Activated B cell treated with CpG ODN at 0.5 μM for 24 hours (primary cell): ENCODE results near the gene MIB2. TPM values are rescaled to one million over a fixed set of nuclear protein-coding genes. Genes with fewer than 3 reads are reported as not detected.

Experiments
- ATAC-seq: fragments of 200-7000 bp; cut with Tn5 transposase; one replicate; pipeline ENCODE4 v1.10.0; 2021; ENCODE audit warnings: low read depth, mild to moderate bottlenecking, moderate library complexity
- CTCF ChIA-PET: fragments of 350-600 bp; sonication (Branson Sonifier 250); formaldehyde crosslinking; loops from one replicate; lab custom pipeline; 2021; ENCODE audit warnings: antibody characterized with exemption; lab: Charles Lee
- POLR2A ChIA-PET: fragments of 350-600 bp; sonication (Branson Sonifier 250); formaldehyde crosslinking; loops from one replicate; lab custom pipeline; 2021; ENCODE audit warnings: antibody characterized with exemption; lab: Charles Lee
- DNase-seq: peaks from one replicate; pipeline ENCODE4 v3.0.0; 2022
- H3K27ac Mint-ChIP-seq: one replicate; pipeline ENCODE4 v1.8.0; 2020; ENCODE audit warnings: mixed read lengths
- H3K27me3 Mint-ChIP-seq: one replicate; pipeline ENCODE4 v1.8.0; 2021; ENCODE audit warnings: mixed read lengths
- H3K36me3 Mint-ChIP-seq: one replicate; pipeline ENCODE4 v1.8.0; 2021; ENCODE audit warnings: low read depth, mixed read lengths
- H3K4me1 Mint-ChIP-seq: one replicate; pipeline ENCODE4 v1.8.0; 2021; ENCODE audit warnings: mixed read lengths
- H3K4me3 Mint-ChIP-seq: one replicate; pipeline ENCODE4 v1.8.0; 2020; ENCODE audit warnings: mild to moderate bottlenecking, mixed read lengths
- H3K9me3 Mint-ChIP-seq: one replicate; pipeline ENCODE4 v1.8.0; 2020; ENCODE audit warnings: mixed read lengths
- CTCF ChIP-seq: fragments of 200-600 bp; IDR thresholded peaks from one replicate; pipeline ENCODE4 v1.8.0; 2022; ENCODE audit warnings: antibody characterized with exemption, mild to moderate bottlenecking
- intact Hi-C: fragments of 100-400 bp; cut with micrococcal nuclease; formaldehyde crosslinking; loops from one replicate; pipeline ENCODE4 v1.15.1; 2024
- total RNA-seq: library from RNA; stranded (reverse); gene quantifications from 2 replicates; pipeline ENCODE4 v1.2.3, GENCODE V29; 2022

MIB2 gene
- total RNA-seq, 1 donor from 2014 or later, result 36.4 TPM

- DNase-seq (no peak), ATAC-seq (no peak)
- ChIA-PET POLR2A (no interaction called here), CTCF (no interaction called here)
- no peaks in the 10 kb centered on the region for H3K9me3 Mint-ChIP-seq
- no peaks in the 10 kb centered on the region for H3K36me3 Mint-ChIP-seq
- H3K4me1 Mint-ChIP-seq, result peaks cover 6% of the 10 kb centered on the region
- H3K4me3 Mint-ChIP-seq, result no peak overlapping the region
- intact Hi-C loops, result no loop called here
- no peak for TF ChIP-seq CTCF
- peaks cover 4% of the 10 kb centered on the region for H3K27me3 Mint-ChIP-seq
- H3K27ac Mint-ChIP-seq, result no peak overlapping the region
These were observed 12.0 kb downstream of the MIB2 start for GRCh38 chr1:1627261-1627828.

- Mint-ChIP-seq H3K36me3 (no peaks in the 10 kb centered on the region), H3K27me3 (peaks cover 4% of the 10 kb centered on the region), H3K9me3 (no peaks in the 10 kb centered on the region), H3K4me1 (peaks cover 6% of the 10 kb centered on the region), H3K4me3 (no peak overlapping the region), H3K27ac (no peak overlapping the region)
- TF ChIP-seq CTCF, result no peak
- ChIA-PET CTCF (no interaction called here), POLR2A (interaction anchor here (0.5 to 4.1 kb wide), 2 partner anchors 12 to 159 kb away, joined by 3 to 35 read pairs; partner anchors contain the start of gene MIB2)
- intact Hi-C loops, result no loop called here
- DNase-seq (no peak), ATAC-seq (no peak)
These were observed 12.8 kb downstream of the MIB2 start for GRCh38 chr1:1627829-1628753.

GRCh38 chr1:1628754-1629429, 13.6 kb downstream of the MIB2 start:
- intact Hi-C loops, result no loop called here
- Mint-ChIP-seq H3K27ac (no peak overlapping the region), H3K9me3 (no peaks in the 10 kb centered on the region), H3K4me3 (no peak overlapping the region), H3K4me1 (peaks cover 6% of the 10 kb centered on the region), H3K36me3 (no peaks in the 10 kb centered on the region), H3K27me3 (peaks cover 4% of the 10 kb centered on the region)
- TF ChIP-seq CTCF, result no peak
- ATAC-seq (no peak), DNase-seq (no peak)
- CTCF ChIA-PET, result no interaction called here
- POLR2A ChIA-PET, result interaction anchor here (0.5 to 4.1 kb wide), 7 partner anchors 9 to 817 kb away, joined by 3 to 35 read pairs (median 4); partner anchors contain the start of gene MIB2

- H3K4me1 Mint-ChIP-seq, result peaks cover 6% of the 10 kb centered on the region
- intact Hi-C loops, result loop anchor here (2.0 to 5.0 kb wide), 3 partner anchors 15 to 278 kb away; partner anchors contain the start of genes MIB2 and SSU72
- TF ChIP-seq CTCF, result no peak
- peak overlapping the region; percentile 62 for H3K4me3 Mint-ChIP-seq
- peak overlapping the region; percentile 35 for H3K27ac Mint-ChIP-seq
- CTCF ChIA-PET, result no interaction called here
- POLR2A ChIA-PET, result interaction anchor here (0.5 to 4.1 kb wide), 11 partner anchors 9 to 817 kb away, joined by 3 to 35 read pairs (median 4); partner anchors contain the start of gene MIB2
- H3K27me3 Mint-ChIP-seq, result peaks cover 4% of the 10 kb centered on the region
- DNase-seq, result no peak
- no peaks in the 10 kb centered on the region for H3K36me3 Mint-ChIP-seq
- peak; percentile 48 for ATAC-seq
- H3K9me3 Mint-ChIP-seq, result no peaks in the 10 kb centered on the region
These were observed 14.3 kb downstream of the MIB2 start for GRCh38 chr1:1629430-1630190.
